Ishikawa (cell line): ENCODE results near the gene SUSD2.

Experiments used
- EGR1 ChIP-seq: IDR thresholded peaks from 2 replicates; pipeline ENCODE4 v1.6.1; 2012
- TAF1 ChIP-seq: IDR thresholded peaks from 2 replicates; pipeline ENCODE4 v1.6.1; 2012; ENCODE audit warnings: low read depth, mild to moderate bottlenecking

DNA sequence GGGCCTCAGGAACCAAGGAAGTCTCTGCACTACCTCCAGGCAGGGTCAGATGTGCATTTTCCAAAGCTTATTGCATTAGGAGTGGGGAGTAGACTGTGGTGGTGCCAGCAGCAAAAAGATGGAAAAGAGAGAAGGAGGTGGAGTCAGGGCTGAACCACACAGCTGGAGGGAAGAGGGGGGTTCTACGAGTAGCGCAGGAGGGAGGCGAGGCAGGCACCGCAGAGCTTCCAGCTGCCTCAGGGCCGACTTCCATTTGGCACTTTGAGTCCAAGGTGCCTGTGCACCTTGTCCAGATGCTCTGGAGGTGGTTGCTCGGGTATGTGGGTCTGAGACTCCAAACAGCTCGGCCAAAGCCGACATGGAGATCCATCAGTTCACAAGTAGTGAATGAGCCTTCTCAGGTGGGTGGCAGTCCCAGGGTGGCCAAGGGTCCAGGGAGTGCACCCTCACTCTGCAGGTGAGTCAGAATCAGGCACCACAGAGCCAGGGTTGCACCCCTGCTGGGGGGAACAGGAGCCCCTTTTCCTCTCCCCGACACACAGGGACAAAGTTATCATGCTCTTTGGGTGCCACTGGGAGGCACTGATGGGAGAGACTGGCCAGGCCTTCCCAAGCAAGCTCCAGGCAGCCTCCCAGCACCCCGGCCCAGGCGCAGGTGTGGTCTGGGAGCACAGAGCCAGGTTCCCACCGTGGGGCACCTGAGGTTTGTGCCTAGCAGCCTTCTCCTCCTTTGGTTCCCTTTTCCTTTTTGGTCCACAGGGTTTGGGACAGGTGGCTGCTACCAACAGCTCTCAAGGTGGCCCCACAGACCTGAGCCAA lies 33.4 kb downstream of the SUSD2 start:
- TF ChIP-seq TAF1 (no peak), EGR1 (no peak)
